GM18502 (cell line): Measurements from ENCODE around the gene SPOCK3.

Experiments
- ATAC-seq: cut with Tn5 transposase; IDR thresholded peaks from one replicate; pipeline ENCODE4 v1.9.1; 2021; ENCODE audit warnings: mild to moderate bottlenecking; ENCODE audit not compliant: unreplicated experiment, poor library complexity

SPOCK3 gene

DNA sequence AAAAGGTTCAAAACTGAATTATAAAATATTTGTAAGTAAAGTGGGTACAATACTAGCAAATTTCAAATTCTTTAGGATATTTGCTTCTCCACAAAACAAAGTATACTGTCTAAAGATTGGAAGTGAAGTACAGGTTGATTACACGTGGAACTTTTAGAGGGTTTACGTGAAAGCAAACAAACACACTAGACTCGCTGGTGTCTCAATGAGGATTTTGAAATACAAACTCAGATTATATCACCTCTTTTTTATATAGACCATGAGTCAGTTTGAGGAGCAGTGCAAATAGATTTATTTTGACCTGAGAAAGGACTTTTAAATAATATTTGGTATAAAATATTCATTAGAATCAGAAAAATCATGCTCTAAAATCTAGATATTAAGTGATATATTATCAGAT is 185.0 kb downstream of the SPOCK3 start:
- no peak for ATAC-seq

DNA sequence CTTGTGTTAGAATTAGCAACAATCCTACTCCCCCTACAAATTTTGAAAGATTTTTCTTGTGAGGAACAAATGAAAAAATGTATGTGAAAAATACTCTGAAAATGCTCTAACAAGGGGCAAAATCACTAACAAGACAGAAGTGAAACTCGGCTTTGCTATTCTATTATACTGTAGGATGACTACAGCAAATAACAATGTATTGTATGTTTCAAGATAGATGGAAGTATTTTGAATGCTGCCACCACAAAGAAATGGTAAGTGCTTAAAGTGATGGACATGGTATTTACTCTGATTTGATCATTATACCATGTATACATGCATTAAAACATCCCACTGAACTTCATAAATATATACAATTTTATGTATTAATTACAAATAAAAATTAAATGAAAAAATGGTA is 192.8 kb downstream of the SPOCK3 start:
- ATAC-seq, result no peak

DNA sequence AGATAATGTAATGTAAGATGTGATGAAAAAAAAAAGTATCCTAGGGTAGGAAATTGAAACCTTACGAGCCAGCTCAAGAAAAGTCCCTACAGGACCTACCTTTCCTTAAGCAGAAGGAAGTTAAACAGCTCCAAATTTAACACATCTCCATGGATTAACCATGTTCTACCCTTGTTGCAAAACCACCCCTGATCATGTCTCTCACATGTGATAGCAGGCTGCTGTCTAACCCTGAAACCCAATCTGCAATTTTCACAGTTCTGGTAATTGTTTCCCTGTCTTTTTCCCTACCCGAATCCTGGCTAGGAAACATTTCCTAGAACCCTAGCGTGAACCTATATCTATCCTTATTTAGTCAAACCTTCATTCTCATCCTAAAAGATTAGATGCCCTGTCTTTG is 198.9 kb downstream of the SPOCK3 start:
- ATAC-seq, result no peak

DNA sequence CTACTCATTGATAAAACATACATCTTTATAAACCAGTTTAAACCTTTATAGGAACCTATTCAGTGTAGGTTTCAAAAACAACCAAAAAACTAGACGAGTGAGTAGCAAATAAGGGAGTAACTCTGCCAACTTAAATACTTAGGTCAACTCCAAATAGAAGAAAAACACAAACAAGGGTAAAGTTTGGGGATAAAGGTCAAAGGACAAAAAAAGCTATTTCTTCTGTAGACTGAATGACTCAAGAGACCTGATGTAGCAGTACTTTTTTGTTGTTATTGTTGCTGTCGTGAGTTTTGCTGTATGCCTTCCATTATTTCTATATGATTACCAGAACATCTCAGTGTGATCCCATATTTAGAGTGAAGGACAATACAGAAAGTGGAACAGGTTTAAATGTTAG is 199.3 kb downstream of the SPOCK3 start:
- ATAC-seq, result no peak

DNA sequence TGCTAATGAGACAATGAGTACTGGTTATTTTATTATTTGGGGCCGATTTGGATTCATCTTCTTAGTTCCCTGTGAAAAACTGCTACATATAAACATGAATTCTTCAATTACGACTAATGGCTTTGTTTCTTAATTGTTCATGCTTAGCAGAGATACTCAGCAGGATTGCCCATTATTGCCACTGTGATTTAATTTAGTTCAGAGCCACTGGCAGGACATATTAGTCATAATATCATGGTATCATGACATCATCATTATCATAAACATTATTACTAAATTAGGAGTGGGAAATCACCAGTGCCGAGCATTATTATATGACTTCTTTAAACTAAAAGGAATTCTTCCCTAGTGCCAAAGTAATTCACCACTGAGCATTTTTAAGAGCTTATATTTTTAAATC is 201.4 kb downstream of the SPOCK3 start:
- ATAC-seq, result no peak

DNA sequence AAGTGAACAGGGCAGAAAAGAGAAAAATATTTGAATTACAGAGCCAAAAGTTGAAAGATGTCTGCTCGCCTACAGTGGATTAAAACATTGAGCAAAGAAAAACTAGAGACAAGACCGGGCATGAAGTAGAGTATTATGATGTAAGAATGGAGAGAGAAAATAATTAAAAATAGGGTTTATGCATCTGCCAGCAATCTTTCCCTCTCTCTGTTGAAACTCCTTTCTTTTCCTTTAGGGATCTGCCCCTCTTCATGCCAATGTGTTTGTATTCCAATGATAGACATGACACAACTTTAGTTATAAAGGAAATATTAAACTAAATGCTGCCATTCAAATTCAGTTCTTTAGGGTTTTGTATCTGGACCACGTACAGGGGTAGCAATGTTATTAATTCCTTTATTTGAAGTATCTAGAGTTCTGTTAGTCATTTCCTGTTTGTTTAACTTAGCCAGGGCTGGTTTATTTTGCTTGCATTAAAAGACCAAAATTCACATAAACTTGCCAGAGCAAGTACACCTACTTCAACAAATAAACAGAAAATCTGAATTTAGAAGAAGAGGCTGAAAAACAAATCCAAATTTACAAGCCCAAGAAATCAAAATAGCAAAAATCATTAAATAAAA is 202.6 kb downstream of the SPOCK3 start:
- ATAC-seq, result no peak

DNA sequence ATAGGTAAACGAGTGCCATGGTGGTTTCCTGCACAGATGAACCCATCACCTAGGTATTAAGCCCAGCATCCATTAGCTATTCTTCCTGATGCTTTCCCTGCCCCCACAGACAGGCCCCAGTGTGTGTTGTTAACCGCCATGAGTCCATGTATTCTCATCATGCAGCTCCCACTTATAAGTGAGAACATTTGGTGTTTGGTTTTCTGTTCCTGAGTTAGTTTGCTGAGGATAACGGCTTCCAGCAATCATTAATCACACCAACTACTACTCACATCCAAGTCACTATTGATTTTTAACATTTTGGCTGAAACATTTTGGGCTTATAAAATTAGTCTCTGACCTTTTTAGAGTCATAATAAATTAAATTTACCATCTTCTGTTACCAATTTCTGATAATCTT is 205.3 kb downstream of the SPOCK3 start:
- ATAC-seq, result no peak

DNA sequence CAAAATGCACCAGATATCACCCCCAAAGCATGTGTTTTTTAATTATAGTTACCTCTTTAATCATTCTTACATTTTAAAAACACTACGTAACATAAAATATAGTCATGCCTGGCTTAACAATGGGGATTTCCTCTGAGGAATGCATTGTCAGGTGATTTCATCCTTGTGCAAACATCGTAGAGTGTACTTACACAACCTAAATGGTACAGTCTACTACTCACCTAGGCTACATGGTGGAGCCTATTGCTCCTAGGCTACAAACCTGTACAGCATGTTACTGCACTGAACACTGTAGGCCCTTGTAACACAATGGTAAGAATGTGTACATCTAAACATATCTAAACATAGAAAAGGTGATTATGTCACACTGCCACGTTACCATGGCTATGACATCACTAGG is 208.6 kb downstream of the SPOCK3 start:
- no peak for ATAC-seq

DNA sequence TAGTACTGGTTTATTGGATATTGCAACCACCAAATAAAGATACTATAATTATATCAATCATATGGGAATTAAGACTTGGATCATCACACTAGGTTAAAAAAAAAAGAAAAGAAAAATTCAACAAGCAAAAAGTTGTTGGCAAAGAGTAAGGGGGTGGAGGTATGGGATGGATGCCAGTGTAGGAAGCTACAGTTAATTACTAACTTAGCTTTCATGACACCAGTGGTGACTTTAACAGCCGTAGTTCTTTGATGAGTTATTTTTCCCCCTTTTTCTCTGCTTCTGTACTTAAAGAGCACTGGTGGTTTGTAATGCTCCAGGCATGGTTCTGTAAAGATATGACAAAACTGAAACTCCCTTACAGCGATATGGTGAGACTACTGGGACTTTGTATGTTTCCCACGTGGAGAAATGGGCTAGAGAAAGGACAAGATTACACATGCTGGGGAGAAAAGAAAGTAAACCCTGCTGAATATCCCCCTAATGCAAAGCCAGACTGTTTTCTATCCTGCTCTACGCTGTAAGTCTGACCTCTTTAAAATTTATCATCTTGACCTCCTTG is 210.8 kb downstream of the SPOCK3 start:
- ATAC-seq, result no peak

DNA sequence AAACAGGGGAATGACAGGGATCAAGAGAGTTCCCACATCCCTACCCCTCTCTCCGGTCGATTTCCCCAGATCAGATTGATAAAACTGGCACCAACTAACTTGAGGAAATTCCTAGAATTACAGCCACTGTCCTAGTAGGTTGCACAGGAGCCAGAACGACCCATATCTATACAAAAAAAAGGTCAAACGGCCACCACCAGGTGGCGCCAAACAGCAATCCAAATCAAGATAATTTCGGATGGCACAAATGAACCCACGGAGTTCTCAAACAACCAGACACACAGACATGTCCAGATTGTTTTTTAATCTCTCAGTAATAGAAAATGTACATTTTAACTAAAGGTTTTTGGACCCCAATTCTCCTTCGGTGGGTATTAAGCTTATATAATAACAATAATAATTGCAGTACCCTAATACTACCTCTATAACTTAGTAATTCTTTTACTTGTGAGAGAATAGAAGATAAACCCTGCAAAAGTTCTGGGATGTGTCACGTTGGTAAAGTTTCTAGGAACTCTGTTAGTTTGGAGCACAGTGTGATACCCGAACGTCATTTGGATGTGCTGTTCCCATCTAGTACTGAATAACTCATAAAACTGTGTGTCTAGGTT is 212.6 kb downstream of the SPOCK3 start:
- peak; percentile 81 for ATAC-seq

DNA sequence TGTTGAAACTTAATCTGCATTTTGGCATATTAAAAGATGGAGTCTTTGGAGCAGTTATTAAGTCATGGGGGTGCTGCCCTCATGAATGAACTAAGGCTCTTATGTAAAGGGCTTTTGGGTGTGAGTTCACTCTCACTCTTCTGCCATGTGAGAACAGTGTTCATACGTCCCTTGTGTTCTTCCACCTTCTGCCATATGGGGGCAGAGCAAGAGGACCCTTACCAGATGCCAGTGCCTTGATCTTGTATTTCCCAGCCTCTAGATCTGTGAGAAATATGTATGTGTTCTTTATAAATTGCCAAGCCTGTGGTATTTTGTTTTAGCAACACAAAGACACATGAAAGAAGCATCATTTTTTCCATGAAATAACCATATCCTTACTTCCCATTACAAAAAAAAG is 213.9 kb downstream of the SPOCK3 start:
- no peak for ATAC-seq

DNA sequence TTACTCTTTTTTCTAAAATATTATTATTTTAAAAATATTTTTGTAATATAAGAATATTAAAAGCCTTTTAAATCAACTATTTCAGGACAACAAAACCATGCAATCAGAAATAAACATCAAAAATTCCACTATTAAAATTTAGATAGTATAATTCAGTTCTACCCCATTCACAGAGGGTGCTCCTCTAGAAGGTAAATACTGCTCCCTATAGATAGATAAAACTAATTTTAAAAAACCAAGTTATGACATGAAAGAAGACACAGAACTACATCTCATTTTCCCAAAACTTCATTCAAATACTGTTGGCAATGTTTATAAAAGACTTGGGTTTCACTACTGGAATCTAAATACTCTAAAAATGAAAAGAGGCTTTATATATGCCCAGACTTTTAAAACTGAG is 219.3 kb downstream of the SPOCK3 start:
- ATAC-seq, result no peak

DNA sequence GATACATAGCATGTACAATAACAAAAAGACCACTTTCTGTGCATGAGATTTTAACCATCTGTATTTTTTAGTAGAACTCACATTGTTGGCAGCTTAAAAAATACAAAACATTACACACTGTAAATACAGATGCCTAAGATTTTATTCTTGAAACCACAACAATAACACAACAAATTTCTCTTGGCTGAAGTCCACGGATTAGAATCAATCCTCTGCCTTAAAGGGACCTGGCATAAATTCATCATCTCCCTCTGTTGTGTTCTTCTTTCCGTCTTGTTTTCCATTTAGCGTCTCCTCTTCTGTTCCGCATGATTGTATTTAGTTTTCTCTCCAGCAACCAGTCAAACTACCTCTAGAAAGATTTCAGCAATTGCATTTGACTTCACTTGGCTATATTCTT is 231.0 kb downstream of the SPOCK3 start:
- no peak for ATAC-seq

DNA sequence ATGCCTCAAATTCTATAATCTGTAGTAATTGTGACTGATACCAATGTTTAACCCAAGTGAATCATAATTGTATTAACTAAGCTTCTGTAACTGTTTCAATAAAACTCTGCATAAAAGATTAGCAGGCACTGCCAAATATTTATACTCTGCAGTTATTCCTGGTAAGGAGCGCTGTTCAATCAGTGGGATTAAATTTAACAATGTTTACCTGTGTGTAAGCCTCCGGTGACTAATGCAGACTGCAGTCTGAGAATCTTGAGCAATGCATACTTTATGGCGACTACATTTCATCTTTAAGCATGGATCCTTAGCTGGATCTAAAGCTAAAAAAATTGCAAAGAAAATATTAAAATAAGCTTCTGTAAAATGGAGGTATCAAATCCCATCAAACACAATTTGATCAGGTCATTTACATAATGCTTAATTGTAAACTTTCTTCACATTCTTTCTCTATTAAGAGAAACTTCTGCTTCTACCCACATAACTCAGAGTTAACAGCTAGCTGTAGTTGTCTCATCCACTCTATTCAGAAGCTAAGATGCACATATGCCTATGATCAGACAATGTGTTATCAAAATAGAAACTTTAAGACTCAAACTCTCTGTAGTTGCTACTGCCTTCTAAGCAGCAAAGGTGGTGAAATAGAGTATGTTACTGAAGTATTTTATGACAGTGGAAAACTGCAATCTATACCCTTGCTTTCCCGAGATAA is 234.0 kb downstream of the SPOCK3 start:
- no peak for ATAC-seq

DNA sequence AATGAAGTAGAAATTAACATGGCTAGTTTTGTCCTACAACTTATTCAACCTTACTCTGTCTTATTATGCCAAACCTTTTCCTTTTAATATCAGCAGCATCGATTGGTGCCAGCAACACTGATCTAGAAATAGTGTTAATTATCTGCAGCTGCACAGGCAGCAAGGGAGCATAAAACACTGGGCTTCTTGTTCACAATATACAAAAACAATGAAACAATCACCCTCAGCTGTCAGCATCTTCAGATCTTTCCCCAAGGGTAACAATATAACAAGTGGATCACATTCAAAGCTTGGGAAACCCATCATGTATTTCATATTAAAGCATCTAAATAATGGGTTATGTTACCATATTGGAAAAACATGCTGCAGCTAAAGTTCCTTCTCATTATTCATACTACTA is 238.1 kb downstream of the SPOCK3 start:
- no peak for ATAC-seq

DNA sequence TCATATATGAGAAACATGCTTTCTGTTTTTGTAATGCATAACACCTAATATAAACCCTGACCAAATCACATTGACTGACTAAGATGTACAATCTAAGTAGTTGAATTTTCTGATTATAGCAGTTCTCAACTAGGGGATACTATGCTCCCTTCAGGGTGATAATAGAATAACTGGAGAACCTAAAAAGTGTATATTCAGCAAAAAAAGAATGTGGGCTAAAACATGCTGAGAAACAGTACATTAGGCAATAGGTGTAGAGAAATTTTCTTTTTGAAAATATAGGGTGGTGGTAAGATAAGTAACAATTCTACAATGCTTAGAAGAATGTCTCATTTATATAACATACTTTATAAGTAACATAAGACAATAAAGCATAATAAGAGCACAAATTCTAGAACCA is 239.6 kb downstream of the SPOCK3 start:
- ATAC-seq, result no peak

DNA sequence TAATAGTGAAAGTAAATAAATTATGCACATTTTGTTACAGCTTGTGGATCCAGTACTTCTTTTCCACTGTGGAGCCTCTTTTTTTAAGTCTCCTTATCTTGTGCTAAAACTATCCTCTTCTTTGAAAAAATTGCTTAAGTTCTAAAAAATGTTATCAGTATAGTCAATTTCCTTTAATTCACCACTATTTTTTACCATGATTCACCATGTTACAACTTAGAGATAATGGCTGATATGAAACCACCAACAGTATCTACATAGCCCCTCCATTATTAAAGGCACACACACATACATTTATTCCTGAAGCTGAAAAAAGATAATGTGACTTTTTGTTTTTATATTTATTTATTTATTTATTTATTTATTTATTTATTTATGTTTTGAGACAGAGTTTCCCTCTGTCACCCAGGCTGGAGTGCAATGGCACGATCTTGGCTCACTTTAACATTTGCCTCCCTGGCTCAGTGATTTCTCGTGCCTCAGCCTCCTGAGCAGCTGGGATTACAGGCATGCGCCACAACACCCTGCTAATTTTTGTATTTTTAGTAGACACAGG is 243.2 kb downstream of the SPOCK3 start:
- ATAC-seq, result no peak

DNA sequence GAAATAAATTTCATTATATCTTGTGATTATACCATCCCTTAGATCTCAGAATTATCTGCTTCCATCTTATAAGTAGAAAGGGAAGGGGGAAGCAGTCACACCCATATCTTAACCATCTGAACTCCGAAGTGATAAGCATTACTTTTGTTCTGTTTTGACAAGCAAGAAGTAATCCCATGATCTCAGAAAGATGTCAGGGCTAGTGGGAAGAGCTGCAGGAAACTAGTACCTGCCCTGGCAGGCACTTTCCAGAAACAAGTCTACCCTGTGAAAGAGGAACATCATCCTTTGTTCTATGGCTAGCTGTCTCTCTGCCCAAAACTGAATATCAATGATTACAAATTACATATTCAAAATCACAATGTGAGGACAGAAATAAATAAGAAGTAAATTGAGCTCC is 244.4 kb downstream of the SPOCK3 start:
- no peak for ATAC-seq

DNA sequence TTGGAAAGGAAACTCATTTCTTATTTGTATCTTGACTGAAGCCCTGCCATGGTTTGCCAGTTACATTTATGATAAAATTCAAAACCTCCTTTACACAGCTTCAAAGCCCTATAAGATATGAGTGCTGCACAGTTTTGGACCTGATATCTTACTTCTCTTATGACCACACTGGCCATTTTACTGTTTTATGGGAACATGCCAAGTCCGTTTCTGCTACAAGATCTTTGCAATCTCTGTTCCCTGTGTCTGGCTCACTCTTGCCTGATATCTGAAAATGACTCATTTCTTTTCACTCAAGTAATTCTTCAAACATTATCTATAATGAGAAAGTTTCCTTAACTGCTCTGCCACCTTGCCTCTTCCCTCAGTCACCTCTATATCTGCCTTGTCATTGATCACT is 247.3 kb downstream of the SPOCK3 start:
- no peak for ATAC-seq

DNA sequence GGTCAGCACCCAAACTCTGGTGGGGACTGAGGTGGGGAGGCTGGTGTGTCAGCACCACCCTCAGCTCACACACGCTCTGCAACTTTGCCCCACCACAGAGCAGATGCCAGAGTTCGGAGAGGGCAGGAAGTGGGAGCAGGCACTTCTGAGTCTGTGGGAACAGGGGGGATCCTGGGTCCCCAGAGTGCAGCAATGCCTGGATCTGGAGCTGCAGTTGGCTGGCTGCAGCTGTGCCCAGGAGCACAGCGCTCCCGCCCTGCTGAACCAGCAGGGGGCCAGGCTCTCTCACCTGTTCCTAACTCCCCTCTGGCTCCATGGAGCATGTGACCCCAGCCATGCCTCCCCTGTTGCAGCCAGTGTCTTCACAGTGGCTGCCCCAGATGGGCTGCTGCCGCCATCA is 252.4 kb downstream of the SPOCK3 start:
- ATAC-seq, result no peak

DNA sequence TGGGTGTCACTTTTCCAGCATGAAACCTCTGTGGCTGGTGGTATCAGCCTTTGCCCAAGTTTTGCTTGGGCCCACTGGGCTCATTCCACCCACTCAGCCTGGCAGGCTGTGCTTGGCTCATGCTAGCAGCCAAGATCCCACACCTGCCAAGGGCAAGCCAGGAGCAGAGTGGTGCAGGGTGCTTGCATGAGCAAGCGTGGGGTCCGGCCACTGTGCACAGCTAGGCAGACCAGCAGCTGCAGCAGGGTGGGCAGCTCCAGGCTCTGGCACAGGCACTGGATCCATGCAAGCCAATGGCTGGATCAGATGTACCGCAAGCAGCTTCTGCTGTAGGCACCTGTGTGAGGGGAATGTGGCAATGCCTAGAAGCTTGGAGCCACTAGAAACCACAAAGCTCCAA is 253.9 kb downstream of the SPOCK3 start:
- ATAC-seq, result no peak
